Endothelial cell (in vitro differentiated cells): ENCODE measurements around the gene SERINC4. TPM values are rescaled to one million over a fixed set of nuclear protein-coding genes. Genes with fewer than 3 reads are reported as not detected.
"Not testable (repeated sequence)": the region's sequence is repeated elsewhere in the genome, so short reads cannot be mapped to it uniquely, and the experiment has no call there.

Source experiments
- DNase-seq: peaks from one replicate; pipeline ENCODE4 v3.0.0; 2021; ENCODE audit warnings: low spot score
- H3K27ac Mint-ChIP-seq: one replicate; pipeline ENCODE4 v1.8.0; 2021; ENCODE audit warnings: mixed read lengths, inconsistent platforms; ENCODE audit not compliant: unreplicated experiment
- H3K27me3 Mint-ChIP-seq: one replicate; pipeline ENCODE4 v1.8.0; 2021; ENCODE audit warnings: mild to moderate bottlenecking, moderate library complexity, mixed read lengths, inconsistent platforms; ENCODE audit not compliant: unreplicated experiment
- H3K36me3 Mint-ChIP-seq: one replicate; pipeline ENCODE4 v1.8.0; 2021; ENCODE audit warnings: mild to moderate bottlenecking, low read depth, mixed read lengths, inconsistent platforms; ENCODE audit not compliant: unreplicated experiment
- H3K4me1 Mint-ChIP-seq: one replicate; pipeline ENCODE4 v1.8.0; 2021; ENCODE audit warnings: mild to moderate bottlenecking, mixed read lengths, inconsistent platforms; ENCODE audit not compliant: unreplicated experiment
- H3K4me3 Mint-ChIP-seq: one replicate; pipeline ENCODE4 v1.8.0; 2021; ENCODE audit warnings: mild to moderate bottlenecking, mixed read lengths, inconsistent platforms; ENCODE audit not compliant: unreplicated experiment
- H3K9me3 Mint-ChIP-seq: one replicate; pipeline ENCODE4 v1.8.0; 2021; ENCODE audit warnings: mixed read lengths, inconsistent platforms; ENCODE audit not compliant: unreplicated experiment
- total RNA-seq: library from RNA; stranded (reverse); fragmentation: NEBNext Ultra II Directional; extraction: Animal tissue kit (Norgen Biotek cat#: 25700); gene quantifications from one replicate; pipeline ENCODE4 v1.2.1, GENCODE V29; 2021; ENCODE audit not compliant: unreplicated experiment
- TF ChIP-seq, protein P1 (sequence below): fragments of 200-600 bp; sonication (generic); IDR thresholded peaks from one replicate; pipeline ENCODE4 v1.5.0; 2021; ENCODE audit warnings: antibody characterized with exemption; ENCODE audit not compliant: unreplicated experiment

Gene SERINC4
- total RNA-seq, 1 donor from 2014 or later: not detected

DNA sequence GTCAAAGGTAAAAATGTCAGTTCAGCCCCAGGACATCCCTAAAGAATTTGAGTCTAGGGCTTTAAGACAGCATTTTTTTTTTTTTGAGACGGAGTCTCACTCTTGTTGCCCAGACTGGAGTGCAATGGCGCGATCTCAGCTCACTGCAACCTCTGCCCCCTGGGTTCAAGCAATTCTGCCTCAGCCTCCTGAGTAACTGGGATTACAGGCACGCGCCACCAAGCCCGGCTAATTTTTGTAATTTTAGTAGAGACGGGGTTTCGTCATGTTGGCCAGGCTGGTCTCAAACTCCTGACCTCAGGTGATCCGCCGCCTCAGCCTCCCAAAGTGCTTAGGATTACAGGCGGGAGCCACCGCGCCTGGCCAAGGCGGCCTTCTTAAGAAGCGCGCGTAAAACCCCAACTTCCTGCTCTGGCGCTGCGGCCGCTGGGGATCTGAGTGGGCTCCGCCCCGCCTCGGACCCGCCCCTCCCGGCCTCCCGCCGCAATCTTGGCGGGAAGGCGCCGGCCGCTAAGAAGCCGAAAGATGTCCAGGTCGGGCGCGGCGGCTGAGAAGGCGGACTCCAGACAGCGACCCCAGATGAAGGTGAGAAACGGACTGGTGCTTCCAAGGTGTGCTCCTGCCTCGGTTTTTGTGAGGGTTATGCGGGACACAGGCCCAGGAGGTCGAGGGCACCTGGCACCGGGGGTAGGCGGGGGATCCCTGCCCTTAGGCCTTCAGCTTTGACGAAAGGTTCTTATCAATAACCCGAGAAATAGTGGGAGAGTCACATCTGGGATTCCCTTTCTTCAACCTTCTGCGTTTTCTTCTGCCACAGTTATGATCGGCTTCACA is 26.7 kb upstream of the SERINC4 start, which contains the start of gene WDR76:
Gene WDR76 (plus strand): TSS at position 495 of the 834 bp plus-strand sequence. CDS start 31 bp downstream, at position 526.
- TF ChIP-seq, protein P1, sequence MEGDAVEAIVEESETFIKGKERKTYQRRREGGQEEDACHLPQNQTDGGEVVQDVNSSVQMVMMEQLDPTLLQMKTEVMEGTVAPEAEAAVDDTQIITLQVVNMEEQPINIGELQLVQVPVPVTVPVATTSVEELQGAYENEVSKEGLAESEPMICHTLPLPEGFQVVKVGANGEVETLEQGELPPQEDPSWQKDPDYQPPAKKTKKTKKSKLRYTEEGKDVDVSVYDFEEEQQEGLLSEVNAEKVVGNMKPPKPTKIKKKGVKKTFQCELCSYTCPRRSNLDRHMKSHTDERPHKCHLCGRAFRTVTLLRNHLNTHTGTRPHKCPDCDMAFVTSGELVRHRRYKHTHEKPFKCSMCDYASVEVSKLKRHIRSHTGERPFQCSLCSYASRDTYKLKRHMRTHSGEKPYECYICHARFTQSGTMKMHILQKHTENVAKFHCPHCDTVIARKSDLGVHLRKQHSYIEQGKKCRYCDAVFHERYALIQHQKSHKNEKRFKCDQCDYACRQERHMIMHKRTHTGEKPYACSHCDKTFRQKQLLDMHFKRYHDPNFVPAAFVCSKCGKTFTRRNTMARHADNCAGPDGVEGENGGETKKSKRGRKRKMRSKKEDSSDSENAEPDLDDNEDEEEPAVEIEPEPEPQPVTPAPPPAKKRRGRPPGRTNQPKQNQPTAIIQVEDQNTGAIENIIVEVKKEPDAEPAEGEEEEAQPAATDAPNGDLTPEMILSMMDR: no peak
- H3K4me1 Mint-ChIP-seq: peaks cover 9% of the 10 kb centered on the region
- DNase-seq: peak; percentile 68
- no peaks in the 10 kb centered on the region for H3K9me3 Mint-ChIP-seq
- peak within 1 kb of the TSS; percentile 73 for H3K4me3 Mint-ChIP-seq
- H3K27ac Mint-ChIP-seq: no peak within 1 kb of the TSS
- peaks cover 2% of the 10 kb centered on the region for H3K27me3 Mint-ChIP-seq
- H3K36me3 Mint-ChIP-seq: peaks cover 4% of the 10 kb centered on the region

GRCh38 chr15:43826029-43826507 is 26.0 kb upstream of the SERINC4 start:
- TF ChIP-seq, protein P1: no peak
- Mint-ChIP-seq H3K27me3 (peaks cover 2% of the 10 kb centered on the region), H3K4me3 (no peak overlapping the region), H3K9me3 (no peaks in the 10 kb centered on the region), H3K36me3 (peaks cover 4% of the 10 kb centered on the region), H3K4me1 (peaks cover 9% of the 10 kb centered on the region), H3K27ac (no peak overlapping the region)
- DNase-seq: no peak

DNA sequence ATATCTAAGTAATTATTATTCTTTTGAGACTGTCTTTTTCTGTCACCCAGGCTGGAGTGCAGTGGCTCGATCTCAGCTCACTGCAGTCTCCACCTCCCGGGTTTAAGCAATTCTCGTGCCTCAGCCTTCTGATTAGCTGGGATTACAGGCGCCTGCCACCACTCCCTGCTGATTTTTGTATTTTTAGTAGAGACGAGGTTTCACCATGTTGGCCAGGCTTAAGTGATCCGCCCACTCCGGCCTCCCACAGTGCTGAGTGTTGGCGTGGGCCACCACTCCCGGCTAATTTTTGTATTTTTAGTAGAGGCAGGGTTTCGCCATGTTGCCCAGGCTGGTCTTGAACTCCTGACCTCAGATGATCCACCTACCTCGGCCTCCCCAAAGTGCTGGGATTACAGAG is 25.3 kb upstream of the SERINC4 start:
- not testable (repeated sequence) for H3K9me3 Mint-ChIP-seq, H3K4me1 Mint-ChIP-seq, DNase-seq, H3K27ac Mint-ChIP-seq, H3K27me3 Mint-ChIP-seq, H3K36me3 Mint-ChIP-seq, H3K4me3 Mint-ChIP-seq

DNA sequence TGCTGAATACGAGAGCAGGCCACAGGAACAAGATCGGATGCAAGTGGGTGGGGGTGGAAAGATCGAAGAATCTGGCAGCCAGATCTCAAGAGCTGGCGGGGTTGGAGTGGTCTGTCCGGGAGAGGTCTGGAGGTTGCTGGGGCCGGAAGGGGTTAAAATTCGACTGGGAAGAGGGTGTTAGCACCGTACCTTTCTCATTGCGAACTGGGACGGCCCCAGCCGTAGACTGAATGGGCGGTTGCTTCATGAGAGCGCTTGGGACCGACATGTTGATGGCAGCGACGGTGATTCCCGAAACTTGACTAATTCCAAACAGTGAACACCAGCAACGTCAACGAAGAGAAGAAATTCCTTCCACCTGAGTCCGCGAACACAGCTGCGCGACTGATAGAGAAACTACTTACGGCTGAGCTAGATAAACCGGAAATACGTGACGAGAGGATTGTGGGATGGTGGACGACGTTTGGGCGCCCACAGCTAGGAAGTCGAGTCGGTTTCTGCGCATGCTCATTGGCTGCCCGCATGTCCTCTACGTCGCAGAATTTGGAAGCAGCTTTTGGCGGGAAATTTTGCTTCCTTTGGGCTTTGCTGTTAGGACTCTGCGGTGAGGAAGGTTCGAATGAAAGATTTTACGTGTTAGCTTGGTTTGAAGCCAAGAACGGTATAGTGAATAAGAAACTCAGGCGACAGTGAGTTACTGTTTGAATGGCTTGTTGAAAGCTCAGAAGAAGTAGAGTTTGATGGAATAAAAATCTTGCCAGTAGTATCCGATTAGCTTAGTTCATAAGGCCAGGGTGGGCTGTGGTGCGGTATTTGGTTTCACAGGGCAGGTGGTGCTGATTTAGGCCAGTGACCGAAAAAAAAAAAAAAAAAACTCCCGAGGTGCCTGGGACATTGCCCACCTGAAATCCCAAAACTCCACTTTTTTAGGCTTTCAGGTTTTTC is 24.6 kb upstream of the SERINC4 start, which contains the start of gene MFAP1:
Gene MFAP1 (minus strand): TSS at position 389 of the 945 bp plus-strand sequence. CDS start 121 bp downstream, at position 268.
- no peaks in the 10 kb centered on the region for H3K9me3 Mint-ChIP-seq
- DNase-seq: peak; percentile 76
- peak within 1 kb of the TSS; percentile 99 for H3K27ac Mint-ChIP-seq
- peaks cover 2% of the 10 kb centered on the region for H3K27me3 Mint-ChIP-seq
- peaks cover 4% of the 10 kb centered on the region for H3K36me3 Mint-ChIP-seq
- TF ChIP-seq, protein P1: no peak
- H3K4me3 Mint-ChIP-seq: peak within 1 kb of the TSS; percentile 100
- H3K4me1 Mint-ChIP-seq: peaks cover 9% of the 10 kb centered on the region

DNA sequence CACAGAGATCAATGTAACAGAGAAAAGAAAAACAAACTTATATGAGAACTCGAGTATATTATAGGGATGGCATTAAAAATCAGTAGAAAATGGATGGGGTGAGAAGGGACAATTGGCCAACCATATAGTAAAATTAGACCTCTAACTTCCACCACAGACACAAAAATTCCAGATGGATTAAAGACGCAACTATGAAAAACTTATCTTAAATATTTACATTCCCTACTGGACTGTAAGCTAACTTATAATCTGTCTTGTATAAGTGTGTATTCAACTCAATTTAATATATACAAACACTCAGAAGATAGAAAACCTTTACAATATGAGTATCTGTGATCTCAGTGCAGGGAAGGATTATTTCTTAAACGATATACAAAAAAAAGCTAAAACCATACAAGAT is 21.5 kb upstream of the SERINC4 start:
- Mint-ChIP-seq H3K27me3 (peaks cover 2% of the 10 kb centered on the region), H3K27ac (no peak overlapping the region), H3K9me3 (no peaks in the 10 kb centered on the region), H3K36me3 (peaks cover 7% of the 10 kb centered on the region), H3K4me1 (peaks cover 9% of the 10 kb centered on the region), H3K4me3 (no peak overlapping the region)
- TF ChIP-seq, protein P1: no peak
- DNase-seq: no peak

- not testable (repeated sequence) for H3K27me3 Mint-ChIP-seq, H3K27ac Mint-ChIP-seq, H3K9me3 Mint-ChIP-seq, H3K4me1 Mint-ChIP-seq, DNase-seq, H3K4me3 Mint-ChIP-seq
- H3K36me3 Mint-ChIP-seq: peaks cover 24% of the 10 kb centered on the region
Measured at GRCh38 chr15:43815064-43815463, 15.0 kb upstream of the SERINC4 start.
